Retinal pigment epithelial cell (primary cell): ENCODE data around the gene PLA2G6.

Experiments
- DNase-seq: peaks from one replicate; pipeline ENCODE4 v3.0.0-alpha.2; 2010; ENCODE audit warnings: low read depth
- H3K4me3 ChIP-seq: 2 replicates; pipeline ENCODE4 v1.5.1; 2011; ENCODE audit warnings: mild to moderate bottlenecking, low read length, control low read depth, moderate library complexity
- CTCF ChIP-seq: conservative IDR thresholded peaks from 2 replicates; pipeline ENCODE4 v1.5.1; 2011; ENCODE audit warnings: low read depth, low read length, control low read depth, inconsistent platforms

Gene PLA2G6

GRCh38 chr22:38142606-38143005 lies 39.0 kb downstream of the PLA2G6 start:
- TF ChIP-seq CTCF: no peak
- no peak for DNase-seq
- no peak overlapping the region for H3K4me3 ChIP-seq

GRCh38 chr22:38141217-38141973 lies 40.2 kb downstream of the PLA2G6 start:
- H3K4me3 ChIP-seq: no peak overlapping the region
- TF ChIP-seq CTCF: no peak
- DNase-seq: no peak

GRCh38 chr22:38139901-38140300 lies 41.7 kb downstream of the PLA2G6 start:
- no peak for TF ChIP-seq CTCF
- no peak overlapping the region for H3K4me3 ChIP-seq
- no peak for DNase-seq

- H3K4me3 ChIP-seq: no peak overlapping the region
- no peak for DNase-seq
- TF ChIP-seq CTCF: no peak
Measured at GRCh38 chr22:38138961-38139360, 42.7 kb downstream of the PLA2G6 start.

- no peak for TF ChIP-seq CTCF
- DNase-seq: no peak
- H3K4me3 ChIP-seq: no peak overlapping the region
Measured at GRCh38 chr22:38137876-38138687, 43.5 kb downstream of the PLA2G6 start.

GRCh38 chr22:38136607-38137006 lies 45.0 kb downstream of the PLA2G6 start:
- H3K4me3 ChIP-seq: no peak overlapping the region
- no peak for TF ChIP-seq CTCF
- DNase-seq: no peak
